Measurements from ENCODE around the gene MACROD2.

MACROD2 gene

GRCh38 chr20:15020845-15021244 is 1025.5 kb downstream of the MACROD2 start:
- DNase-seq (ENCODE audit: extremely low spot score): no peak
- ChIA-PET CTCF (no interaction called here), POLR2A (no interaction called here)
- TF ChIP-seq CTCF (IDR thresholded peaks at IDR 0.05; ENCODE audit: control extremely low read depth, extremely low read depth, low read depth, missing control alignments): no peak

- ChIA-PET POLR2A (no interaction called here), CTCF (no interaction called here)
- TF ChIP-seq CTCF (IDR thresholded peaks at IDR 0.05; ENCODE audit: control extremely low read depth, extremely low read depth, low read depth, missing control alignments): no peak
- no peak for DNase-seq (ENCODE audit: extremely low spot score)
These were observed 1027.6 kb downstream of the MACROD2 start for GRCh38 chr20:15022921-15023320.

- no peak for TF ChIP-seq CTCF (IDR thresholded peaks at IDR 0.05; ENCODE audit: control extremely low read depth, extremely low read depth, low read depth, missing control alignments)
- CTCF ChIA-PET: no interaction called here
- POLR2A ChIA-PET: no interaction called here
- no peak for DNase-seq (ENCODE audit: extremely low spot score)
These were observed 1031.4 kb downstream of the MACROD2 start for GRCh38 chr20:15026759-15027158.

- DNase-seq (ENCODE audit: extremely low spot score): no peak
- POLR2A ChIA-PET: no interaction called here
- CTCF ChIA-PET: no interaction called here
- TF ChIP-seq CTCF (IDR thresholded peaks at IDR 0.05; ENCODE audit: control extremely low read depth, extremely low read depth, low read depth, missing control alignments): no peak
These were observed 1035.5 kb downstream of the MACROD2 start for GRCh38 chr20:15030826-15031225.

- CTCF ChIA-PET: no interaction called here
These were observed 1036.4 kb downstream of the MACROD2 start for GRCh38 chr20:15031546-15032351.

GRCh38 chr20:15032352-15032622 is 1037.0 kb downstream of the MACROD2 start:
- TF ChIP-seq CTCF (IDR thresholded peaks at IDR 0.05; ENCODE audit: control extremely low read depth, extremely low read depth, low read depth, missing control alignments): no peak
- ChIA-PET CTCF (no interaction called here), POLR2A (no interaction called here)
- DNase-seq (ENCODE audit: extremely low spot score): no peak

More at GRCh38 chr20:15031546-15032351, 1036.4 kb downstream of the MACROD2 start:
- no peak for TF ChIP-seq CTCF (IDR thresholded peaks at IDR 0.05; ENCODE audit: control extremely low read depth, extremely low read depth, low read depth, missing control alignments)
- POLR2A ChIA-PET: no interaction called here
- no peak for DNase-seq (ENCODE audit: extremely low spot score)
